Sigmoid colon (tissue), 7 donors: ENCODE data around the gene CEP57L1. TPM values are rescaled to one million over a fixed set of nuclear protein-coding genes. Genes with fewer than 3 reads are reported as not detected.
"Not testable (repeated sequence)": the region's sequence is repeated elsewhere in the genome, so short reads cannot be mapped to it uniquely, and the experiment has no call there.

Source experiments
- DNase-seq: peaks from one replicate; pipeline ENCODE4 v3.0.0-alpha.2; 2019
- H3K27ac ChIP-seq, 4 donors: fragments of 200-600 bp; sonication (generic); one replicate each; pipeline ENCODE4 v1.5.1; 2016 to 2019; ENCODE audit warnings: mild to moderate bottlenecking in 1 of 4
- H3K27me3 ChIP-seq, 3 donors: fragments of 200-600 bp; sonication (generic); one replicate each; pipeline ENCODE4 v1.5.1; 2019; ENCODE audit warnings: mild to moderate bottlenecking in 1 of 3
- H3K36me3 ChIP-seq, 4 donors: fragments of 200-600 bp; sonication (generic); one replicate each; pipeline ENCODE4 v1.5.1; 2016 to 2019
- H3K4me1 ChIP-seq, 4 donors: fragments of 200-600 bp; sonication (generic); one replicate each; pipeline ENCODE4 v1.5.1; 2017 to 2019
- H3K4me3 ChIP-seq, 4 donors: fragments of 200-600 bp; sonication (generic); one replicate each; pipeline ENCODE4 v1.5.1; 2017 to 2019; ENCODE audit warnings: mild to moderate bottlenecking in 2 of 4, moderate library complexity in 1 of 4
- H3K9me3 ChIP-seq, 4 donors: fragments of 200-600 bp in 3 of 4; sonication (generic) in 3 of 4; one replicate each; pipeline versions ENCODE4 v1.5.1 to v1.6.1; 2013 to 2019
- EP300 ChIP-seq, 4 donors: sonication (generic); formaldehyde crosslinking; IDR thresholded peaks; one replicate each; pipeline ENCODE4 v1.6.1; 2017; ENCODE audit warnings: antibody characterized with exemption in 4 of 4
- POLR2A ChIP-seq, 2 donors: fragments of 450-650 bp; IDR thresholded peaks; one replicate each; pipeline ENCODE4 v1.6.1; 2016; ENCODE audit warnings: antibody characterized with exemption in 2 of 2, mild to moderate bottlenecking in 2 of 2, moderate library complexity in 2 of 2
- POLR2AphosphoS5 ChIP-seq, 4 donors: sonication (generic); formaldehyde crosslinking; IDR thresholded peaks; one replicate each; pipeline ENCODE4 v1.6.1; 2017; ENCODE audit warnings: antibody characterized with exemption in 4 of 4
- WGBS, 2 donors: extraction: QIAGEN DNeasy Blood & Tissue Kit; methylation state at CpG; one replicate each; pipeline ENCODE4 v1.1.7; 2013; 5-methylcytosine and 5-hydroxymethylcytosine counted together
- intact Hi-C: fragments of 100-400 bp; cut with DNase I; formaldehyde crosslinking; loops from one replicate; pipeline ENCODE4 v1.15.1; 2023
- polyA plus RNA-seq, 3 donors: library from polyadenylated mRNA; stranded (reverse); fragments of 200-250 nt; gene quantifications; one replicate each; pipeline ENCODE4 v1.2.3, GENCODE V29; 2013
- total RNA-seq, 4 donors: library from RNA; depleted of rRNA; stranded (reverse); fragments of >200 nt; gene quantifications; one replicate each; pipeline ENCODE4 v1.1.0, GENCODE V29; 2016
- TF ChIP-seq, protein P1 (sequence below), 4 experiments: fragments of 450-650 bp in 3 of 4; fragments of 200-600 bp in 1 of 4; IDR thresholded peaks; one replicate each; pipeline ENCODE4 v1.5.1; 2016 to 2019; ENCODE audit warnings: antibody characterized with exemption in 4 of 4, mild to moderate bottlenecking in 3 of 4, moderate library complexity in 2 of 4
- donor health status: healthy with polysubstance abuse.
- donor health status: Bipolar disorder and iron deficiency.
- donor health status: healthy.

Gene CEP57L1
- total and polyA plus RNA-seq, 7 donors, result 5.4 to 21.0 (median 12.6) TPM

DNA sequence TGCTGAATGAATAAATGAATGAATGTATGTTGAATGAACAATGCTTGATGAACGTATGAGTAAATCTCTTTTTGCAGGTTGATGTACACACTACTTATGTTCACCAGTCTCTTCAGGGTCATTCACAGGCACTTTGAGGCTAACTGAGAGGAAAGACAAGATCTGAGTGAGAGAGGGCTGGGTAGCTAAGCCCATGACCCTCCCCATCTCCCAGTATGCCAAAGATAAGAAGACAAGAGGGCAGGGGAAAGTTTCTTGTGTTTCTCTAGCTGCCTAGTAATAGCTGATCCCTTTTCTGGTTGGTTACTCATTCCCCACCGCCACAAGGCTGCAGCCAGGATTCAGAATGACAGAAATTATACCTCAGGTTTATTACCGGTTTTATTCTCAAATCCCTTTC, 90.7 kb downstream of the CEP57L1 start:
- no peaks in the 10 kb centered on the region for H3K27me3 ChIP-seq
- DNase-seq, result no peak
- TF ChIP-seq EP300 (IDR thresholded peaks at IDR 0.05) (no peak), POLR2A (IDR thresholded peaks at IDR 0.05) (no peak), POLR2AphosphoS5 (IDR thresholded peaks at IDR 0.05) (no peak)
- TF ChIP-seq, protein P1, sequence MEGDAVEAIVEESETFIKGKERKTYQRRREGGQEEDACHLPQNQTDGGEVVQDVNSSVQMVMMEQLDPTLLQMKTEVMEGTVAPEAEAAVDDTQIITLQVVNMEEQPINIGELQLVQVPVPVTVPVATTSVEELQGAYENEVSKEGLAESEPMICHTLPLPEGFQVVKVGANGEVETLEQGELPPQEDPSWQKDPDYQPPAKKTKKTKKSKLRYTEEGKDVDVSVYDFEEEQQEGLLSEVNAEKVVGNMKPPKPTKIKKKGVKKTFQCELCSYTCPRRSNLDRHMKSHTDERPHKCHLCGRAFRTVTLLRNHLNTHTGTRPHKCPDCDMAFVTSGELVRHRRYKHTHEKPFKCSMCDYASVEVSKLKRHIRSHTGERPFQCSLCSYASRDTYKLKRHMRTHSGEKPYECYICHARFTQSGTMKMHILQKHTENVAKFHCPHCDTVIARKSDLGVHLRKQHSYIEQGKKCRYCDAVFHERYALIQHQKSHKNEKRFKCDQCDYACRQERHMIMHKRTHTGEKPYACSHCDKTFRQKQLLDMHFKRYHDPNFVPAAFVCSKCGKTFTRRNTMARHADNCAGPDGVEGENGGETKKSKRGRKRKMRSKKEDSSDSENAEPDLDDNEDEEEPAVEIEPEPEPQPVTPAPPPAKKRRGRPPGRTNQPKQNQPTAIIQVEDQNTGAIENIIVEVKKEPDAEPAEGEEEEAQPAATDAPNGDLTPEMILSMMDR (IDR thresholded peaks at IDR 0.05), result no peak
- 55 to 85% methylated on average over 3 of the region's 3 CpGs for WGBS, 2 donors
- no peak overlapping the region for H3K4me3 ChIP-seq
- H3K9me3 ChIP-seq, result no peaks in the 10 kb centered on the region
- no peak overlapping the region for H3K27ac ChIP-seq
- no peaks in the 10 kb centered on the region for H3K4me1 ChIP-seq
- no peaks in the 10 kb centered on the region for H3K36me3 ChIP-seq
- intact Hi-C loops, result loop anchor here (5.0 kb wide), 2 partner anchors 111 to 211 kb away; no protein-coding TSS in a partner anchor

DNA sequence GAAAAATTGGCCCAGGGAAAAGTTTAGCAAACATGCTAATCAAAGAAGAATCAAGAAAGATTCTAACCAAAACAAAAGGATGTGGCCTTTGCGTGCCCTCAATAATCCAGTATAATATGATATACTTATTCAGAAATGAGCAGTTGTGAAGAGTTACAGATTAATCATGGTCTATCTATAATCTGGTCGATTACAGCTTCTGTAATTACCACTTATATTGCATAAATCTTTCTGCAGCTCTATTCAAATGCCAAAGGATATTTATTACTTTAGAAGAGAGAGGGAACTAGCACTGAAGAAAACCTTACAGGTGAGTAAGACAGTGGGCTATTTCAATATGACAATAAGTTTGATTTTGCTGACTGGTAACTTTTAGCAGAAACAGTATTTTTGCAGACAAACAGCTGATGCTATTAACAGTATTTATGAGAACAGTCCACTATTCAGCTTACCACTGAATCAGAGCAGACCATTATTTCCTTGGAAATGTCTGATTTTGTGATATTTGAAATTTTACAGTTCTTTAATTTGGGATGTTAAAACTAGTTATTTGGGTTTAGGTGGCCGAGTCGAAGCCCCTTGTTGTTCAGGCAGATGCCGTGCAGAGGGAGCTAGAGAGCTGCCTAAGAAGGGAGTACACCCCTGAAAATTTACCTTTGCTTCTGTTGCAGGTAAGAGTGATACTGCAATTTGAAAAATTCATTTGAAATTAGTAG, 92.2 kb downstream of the CEP57L1 start:
- peak; percentile 66 for DNase-seq
- Histone ChIP-seq H3K36me3 (no peaks in the 10 kb centered on the region), H3K27ac (no peak overlapping the region), H3K9me3 (no peaks in the 10 kb centered on the region), H3K4me3 (no peak overlapping the region), H3K27me3 (no peaks in the 10 kb centered on the region), H3K4me1 (no peaks in the 10 kb centered on the region)
- TF ChIP-seq, protein P1 (IDR thresholded peaks at IDR 0.05), result peak; percentile 59 to 92 (median 82)
- TF ChIP-seq POLR2AphosphoS5 (IDR thresholded peaks at IDR 0.05) (no peak), POLR2A (IDR thresholded peaks at IDR 0.05) (no peak)
- intact Hi-C loops, result loop anchor here (1.0 to 5.0 kb wide), 3 partner anchors 110 to 210 kb away; no protein-coding TSS in a partner anchor
- 8 to 23% methylated on average over 5 of the region's 5 CpGs for WGBS, 2 donors

DNA sequence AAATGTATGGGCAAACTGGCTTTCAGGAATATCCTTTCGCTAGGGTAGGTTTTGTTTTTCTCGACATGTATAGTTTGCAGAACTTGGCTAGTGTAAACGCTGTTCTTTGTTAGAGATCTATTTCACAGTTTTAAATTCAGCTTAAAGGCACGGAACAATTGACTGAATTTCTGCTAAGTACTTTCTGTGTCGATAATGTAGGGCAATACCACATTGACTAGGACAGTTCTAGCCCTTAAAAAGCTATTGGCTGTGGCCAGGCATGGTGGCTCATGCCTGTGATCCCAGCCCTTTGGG, 92.8 kb downstream of the CEP57L1 start:
- Histone ChIP-seq H3K27ac (no peak overlapping the region), H3K4me3 (no peak overlapping the region), H3K9me3 (no peaks in the 10 kb centered on the region), H3K27me3 (no peaks in the 10 kb centered on the region), H3K4me1 (no peaks in the 10 kb centered on the region), H3K36me3 (no peaks in the 10 kb centered on the region)
- WGBS, 2 donors, result 26 to 29% methylated on average over 5 of the region's 5 CpGs
- intact Hi-C loops, result loop anchor here (5.0 kb wide), 2 partner anchors 109 to 209 kb away; no protein-coding TSS in a partner anchor
- TF ChIP-seq EP300 (IDR thresholded peaks at IDR 0.05) (no peak), POLR2A (IDR thresholded peaks at IDR 0.05) (no peak), POLR2AphosphoS5 (IDR thresholded peaks at IDR 0.05) (no peak)
- TF ChIP-seq, protein P1 (IDR thresholded peaks at IDR 0.05), result no peak
- no peak for DNase-seq

DNA sequence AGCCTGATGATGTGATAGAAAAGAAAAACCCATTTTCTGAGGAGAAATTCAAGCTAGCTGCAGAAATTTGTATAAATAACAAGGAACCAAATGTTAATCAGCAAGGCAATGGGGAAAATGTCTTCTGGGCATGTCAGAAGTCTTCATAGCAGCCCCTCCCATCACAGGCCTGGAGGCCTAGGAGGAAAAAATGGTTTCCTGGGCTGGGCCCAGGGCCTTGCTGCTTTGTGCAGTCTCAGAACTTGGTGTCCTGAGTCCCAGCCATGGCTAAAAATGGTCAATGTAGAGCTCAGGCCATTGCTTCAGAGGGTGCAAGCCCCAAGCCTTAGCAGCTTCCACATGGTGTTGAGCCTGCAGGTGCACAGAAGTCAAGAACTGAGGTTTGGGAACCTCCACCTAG, 96.1 kb downstream of the CEP57L1 start:
- H3K4me1 ChIP-seq, H3K9me3 ChIP-seq, H3K36me3 ChIP-seq, H3K4me3 ChIP-seq, H3K27ac ChIP-seq, DNase-seq, H3K27me3 ChIP-seq, intact Hi-C loops: not testable (repeated sequence)

DNA sequence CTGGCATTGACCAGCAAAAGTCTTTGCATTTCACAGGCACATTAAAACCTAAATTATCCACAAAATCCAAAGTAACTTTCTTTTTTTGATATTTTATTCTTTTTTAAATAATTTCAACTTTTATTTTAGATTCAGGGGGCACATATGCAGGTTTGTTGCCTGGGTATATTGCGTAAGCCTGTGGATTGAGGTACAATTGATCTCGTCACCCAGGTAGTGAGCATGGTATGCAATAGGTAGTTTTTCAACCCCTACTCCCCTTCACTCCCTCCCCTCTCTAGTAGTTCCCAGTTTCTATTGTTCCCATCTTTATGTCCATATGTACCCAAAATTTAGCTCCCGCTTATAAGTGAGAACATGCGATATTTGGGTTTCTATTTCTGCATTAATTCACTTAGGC, 97.6 kb downstream of the CEP57L1 start:
- H3K4me1 ChIP-seq, result peaks cover 0 to 8% (median 3%) of the 10 kb centered on the region in 4 donors
- H3K36me3 ChIP-seq, result no peaks in the 10 kb centered on the region
- DNase-seq, result no peak
- intact Hi-C loops, result no loop called here
- H3K9me3 ChIP-seq, result no peaks in the 10 kb centered on the region
- no peak for TF ChIP-seq POLR2AphosphoS5 (IDR thresholded peaks at IDR 0.05)
- no peak for TF ChIP-seq EP300 (IDR thresholded peaks at IDR 0.05)
- TF ChIP-seq, protein P1 (IDR thresholded peaks at IDR 0.05), result no peak
- TF ChIP-seq POLR2A (IDR thresholded peaks at IDR 0.05), result no peak
- H3K4me3 ChIP-seq, result no peak overlapping the region
- WGBS, 2 donors, result 97% methylated on average over 4 of the region's 4 CpGs
- H3K27ac ChIP-seq, result no peak overlapping the region
- H3K27me3 ChIP-seq, result no peaks in the 10 kb centered on the region
